GM12875 (cell line): ENCODE results near the gene ATP11A.

ENCODE experiments used
- H3K4me3 ChIP-seq: one replicate; pipeline ENCODE4 v1.5.1; 2011; ENCODE audit warnings: low read depth, low read length, control low read depth
- CTCF ChIP-seq: IDR thresholded peaks from 2 replicates; pipeline ENCODE4 v1.5.1; 2011; ENCODE audit warnings: low read depth, mild to moderate bottlenecking, control low read depth, inconsistent platforms, low read length, moderate library complexity, borderline replicate concordance; ENCODE audit not compliant: insufficient read depth

ATP11A gene

GRCh38 chr13:112911285-112911701 is 221.5 kb downstream of the ATP11A start:
- TF ChIP-seq CTCF: no peak

GRCh38 chr13:112911883-112912282 is 222.0 kb downstream of the ATP11A start:
- no peak for TF ChIP-seq CTCF
- H3K4me3 ChIP-seq: no peak overlapping the region

More at GRCh38 chr13:112911285-112911701, 221.5 kb downstream of the ATP11A start:
- no peak overlapping the region for H3K4me3 ChIP-seq

- TF ChIP-seq CTCF: no peak
- H3K4me3 ChIP-seq: no peak overlapping the region
These were observed 223.0 kb downstream of the ATP11A start for GRCh38 chr13:112912726-112913440.

- no peak for TF ChIP-seq CTCF
- H3K4me3 ChIP-seq: no peak overlapping the region
These were observed 226.5 kb downstream of the ATP11A start for GRCh38 chr13:112916296-112916695.

- TF ChIP-seq CTCF: no peak
- H3K4me3 ChIP-seq: no peak overlapping the region
These were observed 227.3 kb downstream of the ATP11A start for GRCh38 chr13:112917056-112917664.

- TF ChIP-seq CTCF: no peak
- H3K4me3 ChIP-seq: no peak overlapping the region
These were observed 227.9 kb downstream of the ATP11A start for GRCh38 chr13:112917737-112918136.

- no peak for TF ChIP-seq CTCF
- H3K4me3 ChIP-seq: no peak overlapping the region
These were observed 228.4 kb downstream of the ATP11A start for GRCh38 chr13:112918266-112918665.
